Spleen (tissue), 11 donors: ENCODE measurements around the gene SEPTIN2. TPM values are rescaled to one million over a fixed set of nuclear protein-coding genes. Genes with fewer than 3 reads are reported as not detected.
A peak's percentile ranks its signal among the peaks of the same experiment; 100 is the strongest.

ENCODE experiments used
- DNase-seq: peaks from one replicate; pipeline ENCODE4 v3.0.0-alpha.2; 2020
- H3K27ac ChIP-seq, 8 donors: fragments of 200-600 bp; sonication (generic) in 7 of 8; 1 replicate in 4 of 8; 2 replicates in 4 of 8; pipeline versions ENCODE4 v1.5.0 to v1.8.0; 2016 to 2021; ENCODE audit warnings: inconsistent platforms in 4 of 8, mild to moderate bottlenecking in 4 of 8, moderate library complexity in 1 of 8
- H3K27me3 ChIP-seq, 7 donors: fragments of 200-600 bp; sonication (generic) in 6 of 7; replicated peaks in 1 of 7; 1 replicate in 4 of 7; 2 replicates in 3 of 7; pipeline versions ENCODE4 v1.5.0 to v1.8.0; 2016 to 2021; ENCODE audit warnings: inconsistent platforms in 3 of 7, mild to moderate bottlenecking in 1 of 7
- H3K36me3 ChIP-seq, 6 donors: fragments of 200-600 bp; sonication (generic) in 5 of 6; 1 replicate in 4 of 6; 2 replicates in 2 of 6; pipeline versions ENCODE4 v1.5.0 to v1.8.0; 2016 to 2021; ENCODE audit warnings: inconsistent platforms in 2 of 6
- H3K4me1 ChIP-seq, 6 donors: fragments of 200-600 bp; sonication (generic) in 5 of 6; 1 replicate in 3 of 6; 2 replicates in 3 of 6; pipeline versions ENCODE4 v1.5.0 to v1.8.0; 2016 to 2021; ENCODE audit warnings: inconsistent platforms in 3 of 6
- H3K4me3 ChIP-seq, 8 donors: fragments of 200-600 bp; sonication (generic) in 7 of 8; 1 replicate in 4 of 8; 2 replicates in 4 of 8; pipeline versions ENCODE4 v1.5.0 to v1.8.0; 2016 to 2021; ENCODE audit warnings: inconsistent platforms in 4 of 8, mild to moderate bottlenecking in 4 of 8, moderate library complexity in 2 of 8
- H3K9me3 ChIP-seq, 8 donors: fragments of 200-600 bp; sonication (generic) in 7 of 8; 1 replicate in 4 of 8; 2 replicates in 4 of 8; pipeline versions ENCODE4 v1.5.0 to v1.8.0; 2016 to 2021; ENCODE audit warnings: inconsistent platforms in 4 of 8
- CTCF ChIP-seq, 11 experiments: fragments of 200-600 bp in 7 of 11; fragments of 450-650 bp in 4 of 11; sonication (generic) in 4 of 11; IDR thresholded peaks in 8 of 11; conservative IDR thresholded peaks in 3 of 11; 1 replicate in 7 of 11; 2 replicates in 4 of 11; pipeline versions ENCODE4 v1.4.0 to v1.8.0; 2016 to 2021; ENCODE audit warnings: antibody characterized with exemption in 11 of 11, inconsistent platforms in 4 of 11, mild to moderate bottlenecking in 1 of 11
- POLR2A ChIP-seq, 3 donors: fragments of 450-650 bp; IDR thresholded peaks; one replicate each; pipeline ENCODE4 v1.5.1; 2017; ENCODE audit warnings: antibody characterized with exemption in 3 of 3, mild to moderate bottlenecking in 1 of 3
- POLR2AphosphoS5 ChIP-seq, 3 donors: sonication (generic); formaldehyde crosslinking; IDR thresholded peaks; one replicate each; pipeline ENCODE4 v1.5.1; 2017; ENCODE audit warnings: antibody characterized with exemption in 3 of 3
- WGBS, 5 donors: extraction: QIAGEN DNeasy Blood & Tissue Kit in 3 of 5; methylation state at CpG; one replicate each; pipeline versions ENCODE4 v1.1.5 to v1.1.7; 2013 to 2018; 5-methylcytosine and 5-hydroxymethylcytosine counted together
- intact Hi-C: fragments of 100-400 bp; cut with DNase I; formaldehyde crosslinking; loops from one replicate; pipeline ENCODE4 v1.15.0; 2023; ENCODE audit warnings: low total_unique reads
- polyA plus RNA-seq, 3 donors: library from polyadenylated mRNA; stranded (reverse); fragments of 200-250 nt; gene quantifications; one replicate each; pipeline ENCODE4 v1.2.1, GENCODE V29; 2013
- total RNA-seq, 7 donors: library from RNA; depleted of rRNA in 3 of 7; stranded (reverse); fragments of >200 nt in 3 of 7; fragmentation: NEBNext Ultra II Directional in 4 of 7; extraction: Animal tissue kit (Norgen Biotek cat#: 25700) in 4 of 7; gene quantifications; one replicate each; pipeline versions ENCODE4 v1.1.0 to v1.2.1, GENCODE V29; 2016 to 2021
- donor health status: healthy with polysubstance abuse.
- donor health status: DM: no; HTN: no; CAD: no; lungs with moderate emphysema.
- donor health status: DM: no; HTN: no; CAD: no.
- donor health status: Bipolar disorder and iron deficiency.
- donor health status: healthy.
- donor health status: DM: no; HTN: no; CAD: no.
- donor health status: DM: yes; HTN: yes; CAD: no.

The SEPTIN2 gene
- total and polyA plus RNA-seq, 10 donors: 90.3 to 350 (median 279) TPM

GRCh38 chr2:241279828-241280227, 35.9 kb upstream of the SEPTIN2 start:
- Histone ChIP-seq H3K4me3 (no peak overlapping the region), H3K27me3 (no peaks in the 10 kb centered on the region), H3K36me3 (peaks cover 0 to 9% (median 0%) of the 10 kb centered on the region in 6 donors), H3K27ac (peak overlapping the region in 4 of 8 donors; percentile 5 to 26 (median 10)), H3K9me3 (peaks cover 0 to 7% (median 0%) of the 10 kb centered on the region in 8 donors), H3K4me1 (peaks cover 0 to 21% (median 7%) of the 10 kb centered on the region in 6 donors)
- intact Hi-C loops: loop anchor here (10.0 kb wide), 1 partner anchor 55 kb away; no protein-coding TSS in a partner anchor
- 55 to 76% (median 57%) methylated on average over 3 of the region's 3 CpGs for WGBS, 5 donors
- no peak for DNase-seq
- TF ChIP-seq POLR2A (IDR thresholded peaks at IDR 0.05) (no peak), CTCF (IDR thresholded peaks at IDR 0.05 in 8 of 11, conservative IDR thresholded peaks at IDR 0.05 in 3 of 11) (no peak)

GRCh38 chr2:241280291-241280690, 35.4 kb upstream of the SEPTIN2 start:
- DNase-seq: no peak

GRCh38 chr2:241282555-241282954, 33.2 kb upstream of the SEPTIN2 start:
- Histone ChIP-seq H3K4me3 (no peak overlapping the region), H3K36me3 (peaks cover 0 to 24% (median 0%) of the 10 kb centered on the region in 6 donors), H3K9me3 (no peaks in the 10 kb centered on the region), H3K4me1 (peaks cover 0 to 19% (median 7%) of the 10 kb centered on the region in 6 donors), H3K27me3 (no peaks in the 10 kb centered on the region), H3K27ac (no peak overlapping the region)
- TF ChIP-seq POLR2AphosphoS5 (IDR thresholded peaks at IDR 0.05) (no peak), CTCF (IDR thresholded peaks at IDR 0.05 in 8 of 11, conservative IDR thresholded peaks at IDR 0.05 in 3 of 11) (no peak), POLR2A (IDR thresholded peaks at IDR 0.05) (no peak)
- intact Hi-C loops: no loop called here
- 80 to 89% (median 84%) methylated on average over 5 of the region's 5 CpGs for WGBS, 5 donors
- no peak for DNase-seq

More at GRCh38 chr2:241280291-241280690, 35.4 kb upstream of the SEPTIN2 start:
- no peak for TF ChIP-seq POLR2A (IDR thresholded peaks at IDR 0.05)
- no peak for TF ChIP-seq CTCF (IDR thresholded peaks at IDR 0.05 in 8 of 11, conservative IDR thresholded peaks at IDR 0.05 in 3 of 11)
- TF ChIP-seq POLR2AphosphoS5 (IDR thresholded peaks at IDR 0.05): no peak
- Histone ChIP-seq H3K27ac (peak overlapping the region in 3 of 8 donors; percentile 8 to 26 (median 11)), H3K4me3 (no peak overlapping the region), H3K36me3 (peaks cover 0 to 14% (median 0%) of the 10 kb centered on the region in 6 donors), H3K9me3 (peaks cover 0 to 7% (median 0%) of the 10 kb centered on the region in 8 donors), H3K4me1 (peaks cover 0 to 19% (median 7%) of the 10 kb centered on the region in 6 donors), H3K27me3 (no peaks in the 10 kb centered on the region)
- 78 to 83% (median 78%) methylated on average over 4 of the region's 4 CpGs for WGBS, 5 donors
- intact Hi-C loops: no loop called here

GRCh38 chr2:241285596-241285995, 30.1 kb upstream of the SEPTIN2 start:
- 93 to 97% (median 95%) methylated on average over 1 of the region's 1 CpG for WGBS, 5 donors
- no peak overlapping the region for H3K27ac ChIP-seq
- TF ChIP-seq CTCF (IDR thresholded peaks at IDR 0.05 in 8 of 11, conservative IDR thresholded peaks at IDR 0.05 in 3 of 11) (no peak), POLR2AphosphoS5 (IDR thresholded peaks at IDR 0.05) (no peak), POLR2A (IDR thresholded peaks at IDR 0.05) (no peak)

More at GRCh38 chr2:241285596-241285995, 30.1 kb upstream of the SEPTIN2 start:
- peaks cover 0 to 33% (median 9%) of the 10 kb centered on the region in 6 donors for H3K4me1 ChIP-seq
- H3K36me3 ChIP-seq: peaks cover 0 to 33% (median 0%) of the 10 kb centered on the region in 6 donors
- intact Hi-C loops: no loop called here
- no peaks in the 10 kb centered on the region for H3K27me3 ChIP-seq
- no peak overlapping the region for H3K4me3 ChIP-seq
- H3K9me3 ChIP-seq: no peaks in the 10 kb centered on the region
- no peak for DNase-seq
